ENCODE results near the gene AP1G2. TPM values are rescaled to one million over a fixed set of nuclear protein-coding genes. Genes with fewer than 3 reads are reported as not detected.

Gene AP1G2
- total RNA-seq, 1 experiment from 2014 or later, result 155 TPM

GRCh38 chr14:23546450-23547035, 21.0 kb downstream of the AP1G2 start:
- Histone ChIP-seq H3K36me3 (ENCODE audit: control insufficient read depth in 1 of 2, insufficient read depth in 2 of 2, low read length in 2 of 2) (no peaks in the 10 kb centered on the region), H3K27ac (ENCODE audit: low read depth, low read length) (no peak overlapping the region), H3K4me2 (ENCODE audit: low read length) (no peak overlapping the region), H3K27me3 (ENCODE audit: insufficient read depth, low read length) (no peaks in the 10 kb centered on the region), H3K4me3 (replicated peaks in 1 of 2; ENCODE audit: low read depth in 1 of 2, low read length in 2 of 2) (no peak overlapping the region), H4K20me1 (ENCODE audit: insufficient read depth) (no peaks in the 10 kb centered on the region), H3K4me1 (ENCODE audit: control insufficient read depth in 1 of 2, insufficient read depth in 2 of 2, low read length in 2 of 2) (peaks cover 0 to 9% of the 10 kb centered on the region in 2 experiments; a peak in 3 of 4 replicates), H3K9me2 (ENCODE audit: insufficient read depth) (no peaks in the 10 kb centered on the region), H3K79me2 (ENCODE audit: insufficient read depth, low read length) (no peaks in the 10 kb centered on the region), H3K9ac (ENCODE audit: low read length) (no peak overlapping the region), H2AFZ (ENCODE audit: low read depth, low read length, poor library complexity, severe bottlenecking) (no peak overlapping the region), H3K9me3 (ENCODE audit: control insufficient read depth in 1 of 2, insufficient read depth in 1 of 2, low read depth in 1 of 2, low read length in 2 of 2) (no peaks in the 10 kb centered on the region)
- intact Hi-C loops (cut with micrococcal nuclease), result no loop called here
- CTCF ChIA-PET, result no interaction called here
- POLR2A ChIA-PET, result no interaction called here
- DNase-seq (ENCODE audit: low read depth, low spot score) (no peak), ATAC-seq (no peak)
- no TSS peak for BruUV-seq (replicated peaks)
- TF ChIP-seq ZFX (IDR thresholded peaks at IDR 0.05) (no peak), SP1 (IDR thresholded peaks at IDR 0.05; ENCODE audit: low read depth) (no peak), MAX (IDR thresholded peaks at IDR 0.05) (no peak), EZH2 (IDR thresholded peaks at IDR 0.05) (no peak), JUND (IDR thresholded peaks at IDR 0.05) (no peak), ELF1 (IDR thresholded peaks at IDR 0.05; ENCODE audit: borderline replicate concordance, low read depth) (no peak), RAD21 (IDR thresholded peaks at IDR 0.05; ENCODE audit: low read depth) (no peak), TCF7L2 (IDR thresholded peaks at IDR 0.05; ENCODE audit: borderline replicate concordance, extremely low read depth, insufficient read depth, insufficient read length) (no peak), REST (IDR thresholded peaks at IDR 0.05; ENCODE audit: low read depth) (no peak), ZNF274 (IDR thresholded peaks at IDR 0.05; ENCODE audit: low read depth, low read length) (no peak), EGR1 (IDR thresholded peaks at IDR 0.05; ENCODE audit: low read depth) (no peak), SRF (IDR thresholded peaks at IDR 0.05; ENCODE audit: low read depth) (no peak), YY1 (IDR thresholded peaks at IDR 0.05; ENCODE audit: extremely low read depth, insufficient replicate concordance, low read depth, low read length) (no peak), CBX3 (IDR thresholded peaks at IDR 0.05; ENCODE audit: low read depth) (no peak), POLR2AphosphoS5 (IDR thresholded peaks at IDR 0.05; ENCODE audit: low read depth, low read length) (no peak), SIN3A (IDR thresholded peaks at IDR 0.05; ENCODE audit: low read depth) (no peak), ATF3 (IDR thresholded peaks at IDR 0.05) (no peak), EZH2phosphoT487 (IDR thresholded peaks at IDR 0.05; ENCODE audit: borderline replicate concordance) (no peak), POLR2A (IDR thresholded peaks at IDR 0.05; ENCODE audit: borderline replicate concordance, extremely low read depth, insufficient read depth, insufficient read length) (no peak)
- RAD21 ChIA-PET (ENCODE audit: low non-redundant PET in 1 of 2, low total read pairs in 2 of 2, uncharacterized antibody in 2 of 2, unreplicated experiment in 2 of 2), result no interaction called here
